ENCODE measurements around the gene NLGN2. TPM values are rescaled to one million over a fixed set of nuclear protein-coding genes. Genes with fewer than 3 reads are reported as not detected.

NLGN2 gene
- total RNA-seq, 1 experiment from 2014 or later, result 76.7 TPM

DNA sequence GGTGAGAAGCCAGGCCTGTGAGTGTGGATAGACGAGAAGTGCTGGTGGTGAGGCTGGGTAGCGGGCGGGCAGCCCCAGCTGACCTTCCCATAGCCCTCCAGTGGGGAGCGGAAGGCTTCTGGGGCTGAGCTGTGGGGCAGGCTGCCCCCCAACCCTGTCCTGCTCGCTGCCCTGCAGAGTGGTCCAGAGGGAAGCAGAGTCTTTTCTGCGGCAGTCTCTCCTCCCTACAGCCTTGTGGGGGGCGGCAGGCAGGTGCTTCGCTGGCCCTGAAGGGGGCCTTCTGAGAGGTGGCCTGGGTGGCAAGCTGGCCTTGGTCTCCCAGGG lies 3.7 kb downstream of the NLGN2 start:
- Mint-ChIP-seq H3K4me1 (peaks cover 24% of the 10 kb centered on the region), H3K27me3 (ENCODE audit: low read depth) (no peaks in the 10 kb centered on the region; the same call in 1 of the 2 replicates), H3K36me3 (peaks cover 29% of the 10 kb centered on the region), H3K4me3 (no peak overlapping the region), H3K9me3 (no peaks in the 10 kb centered on the region), H3K27ac (no peak overlapping the region)
- DNase-seq (ENCODE audit: low spot score), result no peak
- TF ChIP-seq, protein P1, sequence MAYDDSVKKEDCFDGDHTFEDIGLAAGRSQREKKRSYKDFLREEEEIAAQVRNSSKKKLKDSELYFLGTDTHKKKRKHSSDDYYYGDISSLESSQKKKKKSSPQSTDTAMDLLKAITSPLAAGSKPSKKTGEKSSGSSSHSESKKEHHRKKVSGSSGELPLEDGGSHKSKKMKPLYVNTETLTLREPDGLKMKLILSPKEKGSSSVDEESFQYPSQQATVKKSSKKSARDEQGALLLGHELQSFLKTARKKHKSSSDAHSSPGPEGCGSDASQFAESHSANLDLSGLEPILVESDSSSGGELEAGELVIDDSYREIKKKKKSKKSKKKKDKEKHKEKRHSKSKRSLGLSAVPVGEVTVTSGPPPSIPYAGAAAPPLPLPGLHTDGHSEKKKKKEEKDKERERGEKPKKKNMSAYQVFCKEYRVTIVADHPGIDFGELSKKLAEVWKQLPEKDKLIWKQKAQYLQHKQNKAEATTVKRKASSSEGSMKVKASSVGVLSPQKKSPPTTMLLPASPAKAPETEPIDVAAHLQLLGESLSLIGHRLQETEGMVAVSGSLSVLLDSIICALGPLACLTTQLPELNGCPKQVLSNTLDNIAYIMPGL (CRISPR knock-in tag; IDR thresholded peaks at IDR 0.05), result no peak
- TF ChIP-seq TEAD1 (CRISPR knock-in tag; IDR thresholded peaks at IDR 0.05) (no peak), AR (CRISPR knock-in tag; IDR thresholded peaks at IDR 0.05) (no peak), CTCF (IDR thresholded peaks at IDR 0.05) (no peak), NFATC4 (CRISPR knock-in tag; IDR thresholded peaks at IDR 0.05) (no peak), CREB1 (CRISPR knock-in tag; IDR thresholded peaks at IDR 0.05) (no peak), TEAD4 (CRISPR knock-in tag; IDR thresholded peaks at IDR 0.05) (no peak), ZSCAN18 (CRISPR knock-in tag; IDR thresholded peaks at IDR 0.05) (no peak), RELA (CRISPR knock-in tag; IDR thresholded peaks at IDR 0.05; ENCODE audit: borderline replicate concordance) (no peak), FOXP1 (CRISPR knock-in tag; IDR thresholded peaks at IDR 0.05; ENCODE audit: borderline replicate concordance) (no peak), FOXK1 (CRISPR knock-in tag; IDR thresholded peaks at IDR 0.05) (no peak), ZBTB43 (CRISPR knock-in tag; IDR thresholded peaks at IDR 0.05) (no peak), RORB (CRISPR knock-in tag; IDR thresholded peaks at IDR 0.05) (no peak), ZNF532 (CRISPR knock-in tag; IDR thresholded peaks at IDR 0.05; ENCODE audit: borderline replicate concordance) (no peak)
- ATAC-seq, result no peak
- ChIA-PET POLR2A (interaction anchor here (0.7 kb wide), 1 partner anchor 9 kb away, joined by 3 read pairs; no protein-coding TSS in a partner anchor), CTCF (interaction anchor here (1.2 kb wide), 1 partner anchor 26 kb away, joined by 3 read pairs; no protein-coding TSS in a partner anchor)

Data from WTC11 (cell line).